Measurements from ENCODE around the gene SORCS2.
A peak's percentile ranks its signal among the peaks of the same experiment; 100 is the strongest.

The SORCS2 gene

DNA sequence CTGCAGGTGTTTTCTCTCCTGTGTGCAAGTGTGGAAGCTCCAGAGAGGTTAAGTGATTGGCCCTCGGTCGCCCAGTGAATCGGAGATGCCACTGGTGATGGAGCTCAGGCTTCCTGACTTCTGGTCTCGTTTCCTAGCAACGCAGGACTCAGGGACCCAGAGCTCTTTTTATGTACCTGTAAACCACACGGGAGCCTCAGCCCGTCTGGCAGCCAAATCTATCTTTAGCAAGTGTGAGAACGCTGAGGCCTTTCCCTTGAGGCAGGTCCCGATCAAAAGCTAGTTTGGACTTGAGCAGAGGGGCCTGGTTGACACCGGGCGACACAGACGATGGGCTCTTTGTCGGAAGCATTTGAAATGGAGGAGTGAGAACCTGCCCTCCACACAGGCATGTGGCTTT, 116.8 kb downstream of the SORCS2 start:
- DNase-seq, result no peak

GRCh38 chr4:7309636-7310390, 117.5 kb downstream of the SORCS2 start:
- no peak for DNase-seq

DNA sequence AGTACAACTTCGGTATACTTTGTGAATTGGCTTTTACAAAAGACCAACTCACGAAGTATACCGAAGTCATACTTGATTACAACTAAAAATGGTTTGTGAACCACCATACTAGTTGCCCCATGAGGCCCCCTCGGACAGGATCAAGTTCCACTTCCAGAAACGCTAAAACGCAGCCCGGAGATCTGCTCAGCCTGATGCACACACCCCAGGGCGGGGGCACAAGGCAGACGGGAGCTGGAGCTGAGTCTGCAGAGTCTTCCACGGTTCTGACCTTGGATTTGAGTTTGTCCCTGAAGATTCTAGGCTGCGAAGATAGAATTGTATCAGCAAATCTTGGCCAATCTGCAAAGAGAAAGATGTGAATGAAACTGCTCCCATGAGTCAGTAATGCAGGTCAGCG, 118.1 kb downstream of the SORCS2 start:
- no peak for DNase-seq

DNA sequence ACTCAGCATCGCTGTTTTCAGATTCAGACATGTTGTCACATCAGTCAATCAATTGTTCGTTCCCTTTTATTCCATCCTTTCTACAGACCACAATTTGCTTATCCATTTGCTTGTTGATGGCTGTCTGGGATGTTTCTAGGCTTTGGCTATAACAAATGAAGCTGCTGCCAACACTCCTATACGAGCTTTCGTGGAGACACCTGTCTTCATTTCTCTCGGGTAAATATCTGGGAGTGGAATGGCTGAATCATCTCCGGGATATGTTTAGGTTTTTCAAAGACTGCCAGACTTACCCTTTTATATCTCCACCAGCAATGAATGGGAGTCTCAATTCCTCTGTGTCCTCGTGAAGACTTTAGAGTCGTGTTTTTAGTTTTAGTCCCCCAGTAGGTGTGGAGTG, 118.9 kb downstream of the SORCS2 start:
- DNase-seq, result no peak

DNA sequence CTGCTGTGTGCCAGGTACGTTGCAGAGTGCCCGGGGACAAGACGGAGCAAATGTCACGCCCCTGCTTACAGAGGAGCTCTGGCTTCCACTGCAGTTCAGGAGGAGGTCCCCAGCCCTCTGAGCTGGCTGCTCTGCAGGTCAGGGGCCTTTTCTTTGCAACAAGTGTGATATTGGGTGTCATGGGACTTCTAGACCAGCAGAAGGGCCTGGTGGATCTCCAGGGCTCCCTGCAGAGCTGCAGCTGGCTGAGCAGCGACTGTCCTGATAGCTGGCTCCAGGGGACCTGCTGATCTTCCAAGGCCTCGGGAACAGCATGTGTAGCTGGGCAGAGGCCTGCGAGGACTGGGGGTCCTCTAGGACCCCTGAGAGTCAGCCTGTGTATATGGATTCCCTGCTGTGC, 120.4 kb downstream of the SORCS2 start:
- DNase-seq, result no peak

- DNase-seq, result no peak
These were observed 121.0 kb downstream of the SORCS2 start for GRCh38 chr4:7313347-7313811.

DNA sequence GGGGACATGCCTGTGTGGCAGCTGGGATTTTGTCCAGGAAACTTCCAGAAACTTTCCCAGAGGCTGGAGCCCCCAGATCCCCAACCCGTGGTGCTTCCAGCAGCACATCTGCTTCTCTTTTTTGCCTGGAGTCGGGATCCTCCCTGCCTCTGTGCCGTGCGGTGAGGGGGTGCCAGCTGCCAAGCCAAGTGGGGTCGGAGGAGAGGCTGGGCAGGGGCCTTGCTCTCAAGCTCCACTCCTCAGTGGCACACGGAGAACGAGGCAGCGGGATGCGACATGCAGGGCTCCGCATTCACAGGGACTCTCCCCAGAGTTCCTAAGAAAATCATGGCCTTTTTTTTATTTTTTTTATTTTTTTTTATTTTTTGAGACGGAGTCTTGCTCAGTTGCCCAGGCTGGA, 121.7 kb downstream of the SORCS2 start:
- DNase-seq, result no peak

DNA sequence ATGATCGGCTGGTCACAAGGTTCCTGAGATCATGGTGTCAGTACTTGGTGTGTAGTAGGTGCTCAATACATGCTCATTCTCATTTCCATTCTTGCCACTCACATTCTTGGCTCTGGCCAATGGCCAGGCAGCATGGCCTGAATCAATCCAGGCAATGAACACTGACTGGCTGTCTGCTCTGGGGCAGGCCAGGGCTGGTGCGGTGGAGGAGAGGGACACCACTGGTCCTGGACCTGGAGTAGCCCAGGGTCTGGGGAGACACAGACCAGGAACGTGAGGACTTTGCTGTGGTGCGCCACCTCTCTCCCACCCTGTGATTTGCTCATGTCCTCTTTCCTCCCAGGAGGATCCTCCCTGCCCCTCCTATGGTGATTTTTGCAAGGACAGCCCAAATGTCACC, 122.9 kb downstream of the SORCS2 start:
- DNase-seq, result no peak

- DNase-seq, result no peak
These were observed 123.6 kb downstream of the SORCS2 start for GRCh38 chr4:7315935-7316334.

- DNase-seq, result no peak
These were observed 126.7 kb downstream of the SORCS2 start for GRCh38 chr4:7319024-7319423.

- no peak for DNase-seq
These were observed 128.0 kb downstream of the SORCS2 start for GRCh38 chr4:7320206-7320797.

- no peak for DNase-seq
These were observed 130.0 kb downstream of the SORCS2 start for GRCh38 chr4:7322166-7322991.

GRCh38 chr4:7323461-7323871, 131.1 kb downstream of the SORCS2 start:
- DNase-seq, result no peak

GRCh38 chr4:7323872-7324650, 131.7 kb downstream of the SORCS2 start:
- no peak for DNase-seq

- peak; percentile 26 for DNase-seq
These were observed 132.3 kb downstream of the SORCS2 start for GRCh38 chr4:7324651-7325121.

GRCh38 chr4:7325541-7325940, 133.2 kb downstream of the SORCS2 start:
- DNase-seq, result no peak

GRCh38 chr4:7326306-7326692, 134.0 kb downstream of the SORCS2 start:
- DNase-seq, result no peak

- DNase-seq, result no peak
These were observed 134.5 kb downstream of the SORCS2 start for GRCh38 chr4:7326693-7327340.

- DNase-seq, result no peak
These were observed 135.1 kb downstream of the SORCS2 start for GRCh38 chr4:7327341-7327885.

DNA sequence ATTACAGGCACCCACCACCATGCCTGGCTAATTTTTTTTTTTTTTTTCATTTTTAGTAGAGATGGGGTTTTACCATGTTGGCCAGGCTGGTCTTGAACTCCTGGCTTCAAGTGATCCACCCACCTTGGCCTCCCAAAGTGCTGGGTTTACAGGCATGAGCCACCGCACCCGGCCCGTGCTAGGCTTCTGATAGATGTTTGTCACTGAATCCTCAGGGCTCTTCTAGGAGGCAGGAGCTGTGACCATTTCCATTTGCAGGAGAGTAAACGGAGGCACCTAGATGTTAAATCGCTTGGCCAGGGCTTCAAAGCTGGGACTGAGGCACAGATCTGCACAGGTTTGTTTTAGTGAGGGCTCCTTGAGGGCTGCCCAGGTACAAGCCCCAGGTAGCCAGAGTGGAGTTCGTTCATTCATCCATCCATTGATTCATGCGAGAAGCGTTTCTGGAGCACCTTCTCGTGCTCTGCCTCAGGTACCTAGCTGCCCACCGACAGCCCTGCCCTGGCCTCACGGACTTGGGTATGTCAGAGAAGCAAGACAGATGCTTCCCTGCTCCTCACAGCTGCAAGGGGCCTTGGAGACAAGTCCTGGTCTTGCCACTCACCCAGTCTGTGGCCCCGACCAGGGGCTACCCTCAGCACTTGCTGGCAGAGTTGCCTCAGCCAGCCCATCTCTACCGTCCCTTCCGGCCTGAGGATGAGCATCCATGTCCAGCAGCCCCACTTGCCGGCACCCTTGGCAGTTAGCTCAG, 136.0 kb downstream of the SORCS2 start:
- DNase-seq, result no peak

Measured in activated gamma-delta T cell treated with Interleukin-2 at 50 U/mL for 16 hours (primary cell).